ENCODE data around the gene TBX18.

The TBX18 gene

GRCh38 chr6:84740385-84740784 is 24.0 kb downstream of the TBX18 start:
- no peak overlapping the region for H3K27ac ChIP-seq (ENCODE audit: low read length)
- no peaks in the 10 kb centered on the region for H3K27me3 ChIP-seq (ENCODE audit: low read depth, low read length)
- no peak overlapping the region for H3K4me3 ChIP-seq (ENCODE audit: low read depth in 1 of 2, low read length in 2 of 2)
- no peaks in the 10 kb centered on the region for H3K36me3 ChIP-seq (ENCODE audit: control insufficient read depth in 1 of 2, insufficient read depth in 2 of 2, low read length in 2 of 2)
- no peaks in the 10 kb centered on the region for H3K4me1 ChIP-seq (ENCODE audit: control insufficient read depth in 1 of 2, insufficient read depth in 2 of 2, low read length in 2 of 2)
- H3K9me3 ChIP-seq (ENCODE audit: control insufficient read depth in 1 of 2, low read length in 2 of 2) = no peaks in the 10 kb centered on the region

DNA sequence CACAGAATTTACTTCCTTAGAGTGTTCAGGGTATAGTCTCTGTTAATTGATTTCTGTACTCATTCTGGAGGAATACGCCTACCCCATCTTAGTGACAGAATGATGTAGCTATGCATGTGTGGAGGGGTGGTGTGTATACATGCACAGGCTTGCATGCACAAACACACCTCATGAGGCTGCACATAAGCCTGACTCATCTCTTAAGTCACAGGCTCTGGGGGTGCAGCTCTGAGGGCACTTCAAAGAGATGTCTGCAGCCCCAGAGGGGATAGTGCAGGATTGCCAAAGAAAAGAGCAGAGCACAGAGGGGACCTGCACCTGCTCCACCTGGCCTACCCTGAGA is 24.6 kb downstream of the TBX18 start:
- no peaks in the 10 kb centered on the region for H3K4me1 ChIP-seq (ENCODE audit: control insufficient read depth in 1 of 2, insufficient read depth in 2 of 2, low read length in 2 of 2)
- no peaks in the 10 kb centered on the region for H3K9me3 ChIP-seq (ENCODE audit: control insufficient read depth in 1 of 2, low read length in 2 of 2)
- H3K4me3 ChIP-seq (ENCODE audit: low read depth in 1 of 2, low read length in 2 of 2) = no peak overlapping the region
- no peaks in the 10 kb centered on the region for H3K27me3 ChIP-seq (ENCODE audit: low read depth, low read length)
- no peaks in the 10 kb centered on the region for H3K36me3 ChIP-seq (ENCODE audit: control insufficient read depth in 1 of 2, insufficient read depth in 2 of 2, low read length in 2 of 2)
- H3K27ac ChIP-seq (ENCODE audit: low read length) = no peak overlapping the region

DNA sequence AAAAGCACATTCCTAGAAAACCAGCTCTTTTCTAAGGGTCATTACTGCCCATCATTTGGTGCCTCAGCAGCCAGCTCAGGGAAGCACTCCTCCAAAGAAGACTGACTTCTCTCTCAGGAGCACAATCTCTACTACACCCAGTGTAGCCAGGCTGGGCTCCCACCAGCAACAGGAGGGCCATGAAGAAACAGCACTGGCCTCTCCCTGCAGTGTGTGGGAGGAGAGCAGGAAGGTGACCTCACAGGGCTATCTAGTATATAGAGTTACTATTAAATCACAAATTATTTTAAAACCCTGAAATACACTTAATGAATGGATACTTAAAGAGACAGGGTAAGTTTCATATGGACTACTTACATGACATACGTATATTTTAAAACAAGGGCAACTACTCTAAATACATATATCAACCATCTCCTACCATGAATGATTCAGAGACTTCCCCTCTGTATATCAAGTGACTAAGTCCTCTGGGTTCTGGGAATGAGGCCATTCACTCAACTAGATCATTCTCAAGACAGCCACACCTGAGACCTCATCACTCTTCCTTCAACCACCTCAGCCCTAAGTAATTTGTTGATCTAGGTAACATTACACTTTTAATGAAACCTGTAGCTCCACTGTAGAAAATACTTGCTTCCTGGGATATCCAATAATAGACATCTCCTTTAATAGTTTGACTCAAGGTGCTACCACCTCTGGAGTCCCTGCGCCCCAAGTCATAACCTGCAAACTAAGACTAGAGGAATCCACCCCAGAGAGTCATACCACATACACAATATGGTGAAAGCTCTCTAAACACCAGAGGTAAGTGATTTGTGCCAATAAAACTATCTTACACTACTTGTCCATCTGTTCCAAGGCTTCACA is 25.2 kb downstream of the TBX18 start:
- Histone ChIP-seq H3K9me3 (ENCODE audit: control insufficient read depth in 1 of 2, low read length in 2 of 2) (no peaks in the 10 kb centered on the region), H3K4me1 (ENCODE audit: control insufficient read depth in 1 of 2, insufficient read depth in 2 of 2, low read length in 2 of 2) (no peaks in the 10 kb centered on the region), H3K36me3 (ENCODE audit: control insufficient read depth in 1 of 2, insufficient read depth in 2 of 2, low read length in 2 of 2) (no peaks in the 10 kb centered on the region), H3K27ac (ENCODE audit: low read length) (no peak overlapping the region), H3K4me3 (ENCODE audit: low read depth in 1 of 2, low read length in 2 of 2) (no peak overlapping the region), H3K27me3 (ENCODE audit: low read depth, low read length) (no peaks in the 10 kb centered on the region)

DNA sequence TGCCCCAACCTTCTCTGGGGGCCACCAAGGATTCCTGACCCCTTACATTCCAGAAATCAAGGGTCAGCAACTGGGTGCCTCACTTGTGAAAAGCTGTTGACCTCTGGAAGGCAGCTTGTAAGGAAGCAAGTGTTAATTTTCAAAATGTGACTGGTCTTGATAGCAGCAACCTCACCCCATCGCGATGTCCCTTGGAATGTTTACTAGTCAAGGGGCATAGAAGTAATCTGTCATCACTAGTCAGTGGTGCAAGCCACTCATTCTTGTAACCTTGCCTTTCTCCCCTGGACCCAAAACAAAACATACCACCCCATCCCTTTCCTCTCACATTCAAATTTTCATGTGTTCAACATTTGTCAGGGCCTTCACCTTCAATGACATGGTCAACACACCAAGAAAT is 30.5 kb downstream of the TBX18 start:
- no peaks in the 10 kb centered on the region for H3K4me1 ChIP-seq (ENCODE audit: control insufficient read depth in 1 of 2, insufficient read depth in 2 of 2, low read length in 2 of 2)
- H3K36me3 ChIP-seq (ENCODE audit: control insufficient read depth in 1 of 2, insufficient read depth in 2 of 2, low read length in 2 of 2) = no peaks in the 10 kb centered on the region
- H3K4me3 ChIP-seq (ENCODE audit: low read depth in 1 of 2, low read length in 2 of 2) = no peak overlapping the region
- no peaks in the 10 kb centered on the region for H3K27me3 ChIP-seq (ENCODE audit: low read depth, low read length)
- no peaks in the 10 kb centered on the region for H3K9me3 ChIP-seq (ENCODE audit: control insufficient read depth in 1 of 2, low read length in 2 of 2)
- no peak overlapping the region for H3K27ac ChIP-seq (ENCODE audit: low read length)

DNA sequence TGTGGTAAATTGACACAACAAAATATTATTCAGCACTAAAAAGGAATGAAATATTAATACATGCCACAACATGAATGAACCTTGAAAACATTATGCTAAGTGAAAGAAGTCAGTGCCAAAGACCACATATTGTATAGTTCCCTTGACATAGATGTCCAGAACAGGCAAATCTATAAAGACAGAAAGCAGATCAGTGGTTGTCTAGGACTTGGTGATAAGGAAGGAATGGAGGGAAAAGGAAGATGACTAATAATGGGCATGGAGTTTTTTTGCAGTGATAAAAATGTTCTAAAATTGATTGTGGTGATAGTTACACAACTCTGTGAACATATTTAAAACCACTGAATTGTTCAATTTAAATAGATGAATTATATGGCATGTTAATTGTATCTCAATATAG is 32.5 kb downstream of the TBX18 start:
- Histone ChIP-seq H3K27me3 (ENCODE audit: low read depth, low read length) (no peaks in the 10 kb centered on the region), H3K27ac (ENCODE audit: low read length) (no peak overlapping the region), H3K4me1 (ENCODE audit: control insufficient read depth in 1 of 2, insufficient read depth in 2 of 2, low read length in 2 of 2) (no peaks in the 10 kb centered on the region), H3K9me3 (ENCODE audit: control insufficient read depth in 1 of 2, low read length in 2 of 2) (no peaks in the 10 kb centered on the region), H3K36me3 (ENCODE audit: control insufficient read depth in 1 of 2, insufficient read depth in 2 of 2, low read length in 2 of 2) (no peaks in the 10 kb centered on the region), H3K4me3 (ENCODE audit: low read depth in 1 of 2, low read length in 2 of 2) (no peak overlapping the region)

GRCh38 chr6:84731401-84731800 is 33.0 kb downstream of the TBX18 start:
- H3K36me3 ChIP-seq (ENCODE audit: control insufficient read depth in 1 of 2, insufficient read depth in 2 of 2, low read length in 2 of 2) = no peaks in the 10 kb centered on the region
- no peaks in the 10 kb centered on the region for H3K27me3 ChIP-seq (ENCODE audit: low read depth, low read length)
- no peaks in the 10 kb centered on the region for H3K4me1 ChIP-seq (ENCODE audit: control insufficient read depth in 1 of 2, insufficient read depth in 2 of 2, low read length in 2 of 2)
- no peaks in the 10 kb centered on the region for H3K9me3 ChIP-seq (ENCODE audit: control insufficient read depth in 1 of 2, low read length in 2 of 2)
- H3K4me3 ChIP-seq (ENCODE audit: low read depth in 1 of 2, low read length in 2 of 2) = no peak overlapping the region
- H3K27ac ChIP-seq (ENCODE audit: low read length) = no peak overlapping the region

DNA sequence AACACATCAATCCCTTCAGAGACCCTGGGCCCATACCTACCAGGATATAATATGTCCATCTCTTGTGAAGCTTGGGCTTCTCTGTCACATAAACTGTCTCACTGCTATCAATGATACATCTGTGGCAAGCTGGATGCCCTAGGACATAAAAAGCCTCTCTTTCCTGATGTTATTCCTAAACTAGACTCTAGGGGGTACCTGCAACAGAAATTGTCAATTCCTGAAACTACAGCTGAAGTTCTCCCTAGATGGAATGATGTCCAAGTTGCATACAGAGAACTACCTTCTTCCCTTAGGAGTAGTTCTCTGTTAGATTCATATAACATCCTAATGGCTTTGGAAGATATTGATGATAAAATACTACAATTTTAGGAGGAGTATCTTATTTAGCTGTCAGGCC is 35.8 kb downstream of the TBX18 start:
- Histone ChIP-seq H3K9me3 (ENCODE audit: control insufficient read depth in 1 of 2, low read length in 2 of 2) (no peaks in the 10 kb centered on the region), H3K27ac (ENCODE audit: low read length) (no peak overlapping the region), H3K36me3 (ENCODE audit: control insufficient read depth in 1 of 2, insufficient read depth in 2 of 2, low read length in 2 of 2) (no peaks in the 10 kb centered on the region), H3K4me3 (ENCODE audit: low read depth in 1 of 2, low read length in 2 of 2) (no peak overlapping the region), H3K27me3 (ENCODE audit: low read depth, low read length) (no peaks in the 10 kb centered on the region), H3K4me1 (ENCODE audit: control insufficient read depth in 1 of 2, insufficient read depth in 2 of 2, low read length in 2 of 2) (no peaks in the 10 kb centered on the region)

GRCh38 chr6:84719152-84719551 is 45.2 kb downstream of the TBX18 start:
- no peak overlapping the region for H3K4me3 ChIP-seq (ENCODE audit: low read depth in 1 of 2, low read length in 2 of 2)
- no peaks in the 10 kb centered on the region for H3K9me3 ChIP-seq (ENCODE audit: control insufficient read depth in 1 of 2, low read length in 2 of 2)
- H3K27ac ChIP-seq (ENCODE audit: low read length) = no peak overlapping the region
- H3K4me1 ChIP-seq (ENCODE audit: control insufficient read depth in 1 of 2, insufficient read depth in 2 of 2, low read length in 2 of 2) = no peaks in the 10 kb centered on the region
- H3K27me3 ChIP-seq (ENCODE audit: low read depth, low read length) = no peaks in the 10 kb centered on the region
- no peaks in the 10 kb centered on the region for H3K36me3 ChIP-seq (ENCODE audit: control insufficient read depth in 1 of 2, insufficient read depth in 2 of 2, low read length in 2 of 2)

DNA sequence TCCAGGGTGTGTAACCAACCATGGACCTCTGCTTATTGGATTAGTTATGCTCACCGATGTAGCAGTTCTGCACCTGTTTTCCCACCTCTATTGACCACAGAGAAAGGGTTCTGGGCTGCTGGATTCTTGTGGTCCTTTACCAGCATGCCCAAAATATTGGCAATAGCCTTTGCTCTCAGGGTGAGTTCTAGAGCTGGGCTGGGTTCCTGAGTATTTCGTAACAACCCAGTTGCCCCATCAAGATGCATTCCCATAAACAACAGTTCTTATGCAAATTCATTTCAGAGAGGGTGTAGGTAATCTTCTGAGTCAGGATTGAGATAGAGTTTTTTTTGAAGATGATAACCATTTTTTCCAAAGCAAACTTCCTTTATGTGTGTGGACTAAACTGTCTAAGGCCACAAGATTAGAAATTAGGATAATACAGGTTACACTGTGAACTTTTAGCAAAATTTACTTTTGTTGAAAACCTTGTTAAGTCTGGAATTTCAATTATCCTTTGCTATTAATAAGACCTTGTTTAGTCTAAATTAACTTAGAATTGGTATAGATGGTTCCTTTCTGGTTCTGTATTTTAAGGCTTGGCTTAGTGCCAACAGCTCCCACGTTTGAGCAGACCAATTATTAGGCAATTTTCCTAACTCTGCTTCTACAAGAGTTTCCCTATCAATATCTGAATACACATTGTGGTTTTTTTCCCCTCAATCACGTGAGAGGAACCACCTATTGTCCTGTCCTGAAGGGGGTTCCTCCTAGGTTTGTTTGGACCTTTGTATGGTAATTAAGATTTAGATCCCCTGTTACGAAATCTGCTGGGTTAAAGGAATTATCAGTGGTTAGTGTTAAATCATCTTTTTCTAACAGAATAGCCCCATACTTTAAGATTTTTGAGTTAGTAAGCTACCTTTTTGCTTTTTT is 46.1 kb downstream of the TBX18 start:
- Histone ChIP-seq H3K27me3 (ENCODE audit: low read depth, low read length) (no peaks in the 10 kb centered on the region), H3K4me1 (ENCODE audit: control insufficient read depth in 1 of 2, insufficient read depth in 2 of 2, low read length in 2 of 2) (no peaks in the 10 kb centered on the region), H3K9me3 (ENCODE audit: control insufficient read depth in 1 of 2, low read length in 2 of 2) (no peaks in the 10 kb centered on the region), H3K36me3 (ENCODE audit: control insufficient read depth in 1 of 2, insufficient read depth in 2 of 2, low read length in 2 of 2) (no peaks in the 10 kb centered on the region), H3K27ac (ENCODE audit: low read length) (no peak overlapping the region), H3K4me3 (ENCODE audit: low read depth in 1 of 2, low read length in 2 of 2) (no peak overlapping the region)

- Histone ChIP-seq H3K27me3 (ENCODE audit: low read depth, low read length) (no peaks in the 10 kb centered on the region), H3K4me1 (ENCODE audit: control insufficient read depth in 1 of 2, insufficient read depth in 2 of 2, low read length in 2 of 2) (peaks cover 0 to 7% of the 10 kb centered on the region in 2 donors), H3K36me3 (ENCODE audit: control insufficient read depth in 1 of 2, insufficient read depth in 2 of 2, low read length in 2 of 2) (no peaks in the 10 kb centered on the region), H3K4me3 (ENCODE audit: low read depth in 1 of 2, low read length in 2 of 2) (no peak overlapping the region), H3K27ac (ENCODE audit: low read length) (no peak overlapping the region), H3K9me3 (ENCODE audit: control insufficient read depth in 1 of 2, low read length in 2 of 2) (no peaks in the 10 kb centered on the region)
Observed at GRCh38 chr6:84709121-84709520, 55.3 kb downstream of the TBX18 start.

DNA sequence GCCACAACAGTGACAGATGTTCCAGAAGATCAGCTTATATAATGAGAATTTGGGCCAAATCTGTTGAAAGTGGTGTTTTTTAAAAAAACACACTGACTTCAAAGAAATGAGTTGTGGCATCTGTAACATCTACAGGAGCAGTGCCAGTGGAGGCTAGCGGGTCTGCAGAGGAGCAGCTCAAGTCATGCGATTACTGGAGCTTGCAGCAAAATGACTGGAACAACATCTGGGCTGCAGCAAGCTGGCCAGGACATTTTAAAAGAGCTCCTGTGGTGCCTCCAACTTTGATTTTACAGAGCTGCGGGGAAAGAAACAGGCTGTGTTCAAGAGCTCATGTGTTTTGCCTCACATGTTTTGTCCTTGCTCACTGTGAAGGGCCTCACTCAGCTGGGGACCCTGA is 57.2 kb downstream of the TBX18 start:
- H3K4me3 ChIP-seq (ENCODE audit: low read depth in 1 of 2, low read length in 2 of 2) = no peak overlapping the region
- H3K27ac ChIP-seq (ENCODE audit: low read length) = no peak overlapping the region
- no peaks in the 10 kb centered on the region for H3K9me3 ChIP-seq (ENCODE audit: control insufficient read depth in 1 of 2, low read length in 2 of 2)
- H3K27me3 ChIP-seq (ENCODE audit: low read depth, low read length) = no peaks in the 10 kb centered on the region
- H3K36me3 ChIP-seq (ENCODE audit: control insufficient read depth in 1 of 2, insufficient read depth in 2 of 2, low read length in 2 of 2) = no peaks in the 10 kb centered on the region
- peaks cover 0 to 7% of the 10 kb centered on the region in 2 donors for H3K4me1 ChIP-seq (ENCODE audit: control insufficient read depth in 1 of 2, insufficient read depth in 2 of 2, low read length in 2 of 2)
